GM19455 (cell line): Measurements from ENCODE around the gene GABRP.
"Not testable (repeated sequence)": the region's sequence is repeated elsewhere in the genome, so short reads cannot be mapped to it uniquely, and the experiment has no call there.

Experiments
- ATAC-seq: cut with Tn5 transposase; IDR thresholded peaks from one replicate; pipeline ENCODE4 v1.9.1; 2021; ENCODE audit not compliant: unreplicated experiment

GABRP gene

DNA sequence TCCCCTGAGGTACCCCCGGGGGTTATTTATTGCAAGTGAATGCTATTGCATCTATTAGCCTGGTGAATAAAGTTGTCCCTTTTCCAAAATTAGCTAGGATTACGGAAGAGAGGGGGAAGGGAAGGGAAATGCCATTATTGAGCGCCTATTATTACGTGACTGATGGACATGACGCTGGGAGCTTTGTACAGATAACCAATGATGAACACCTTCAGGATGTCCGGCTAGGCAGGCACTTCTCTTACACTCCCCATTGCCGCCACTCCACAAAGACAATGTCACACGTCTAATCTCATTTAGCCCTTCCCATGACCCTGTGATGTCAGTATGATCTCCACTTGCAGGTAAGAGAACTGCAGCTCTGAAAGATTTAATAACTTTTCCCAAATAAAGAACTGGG lies 9.4 kb downstream of the GABRP start:
- no peak for ATAC-seq

DNA sequence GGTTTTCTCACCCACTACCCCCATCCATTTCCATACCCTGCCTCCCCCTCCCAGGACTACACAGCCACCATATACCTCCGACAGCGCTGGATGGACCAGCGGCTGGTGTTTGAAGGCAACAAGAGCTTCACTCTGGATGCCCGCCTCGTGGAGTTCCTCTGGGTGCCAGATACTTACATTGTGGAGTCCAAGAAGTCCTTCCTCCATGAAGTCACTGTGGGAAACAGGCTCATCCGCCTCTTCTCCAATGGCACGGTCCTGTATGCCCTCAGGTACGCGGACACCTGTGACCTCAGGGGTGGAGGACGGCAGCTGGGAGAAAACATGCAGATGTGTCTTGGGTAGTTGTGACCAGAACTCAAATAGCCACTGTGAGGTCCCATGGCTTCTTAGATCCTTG lies 11.6 kb downstream of the GABRP start:
- ATAC-seq: no peak

GRCh38 chr5:170805666-170806065 lies 22.1 kb downstream of the GABRP start:
- no peak for ATAC-seq

DNA sequence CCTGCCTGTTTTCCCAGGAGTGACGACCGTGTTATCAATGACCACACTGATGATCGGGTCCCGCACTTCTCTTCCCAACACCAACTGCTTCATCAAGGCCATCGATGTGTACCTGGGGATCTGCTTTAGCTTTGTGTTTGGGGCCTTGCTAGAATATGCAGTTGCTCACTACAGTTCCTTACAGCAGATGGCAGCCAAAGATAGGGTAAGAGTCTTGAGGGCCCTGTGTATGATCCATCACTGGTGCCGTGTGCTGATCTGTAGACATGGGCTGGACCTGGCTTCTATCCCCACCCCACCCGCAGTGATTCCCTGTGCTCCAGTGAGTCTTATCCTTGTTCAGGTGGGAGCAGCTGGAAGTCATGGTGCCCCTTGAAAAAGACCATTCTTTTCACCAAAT lies 26.0 kb downstream of the GABRP start:
- no peak for ATAC-seq

- ATAC-seq: no peak
These were observed 28.2 kb downstream of the GABRP start for GRCh38 chr5:170811719-170812118.

DNA sequence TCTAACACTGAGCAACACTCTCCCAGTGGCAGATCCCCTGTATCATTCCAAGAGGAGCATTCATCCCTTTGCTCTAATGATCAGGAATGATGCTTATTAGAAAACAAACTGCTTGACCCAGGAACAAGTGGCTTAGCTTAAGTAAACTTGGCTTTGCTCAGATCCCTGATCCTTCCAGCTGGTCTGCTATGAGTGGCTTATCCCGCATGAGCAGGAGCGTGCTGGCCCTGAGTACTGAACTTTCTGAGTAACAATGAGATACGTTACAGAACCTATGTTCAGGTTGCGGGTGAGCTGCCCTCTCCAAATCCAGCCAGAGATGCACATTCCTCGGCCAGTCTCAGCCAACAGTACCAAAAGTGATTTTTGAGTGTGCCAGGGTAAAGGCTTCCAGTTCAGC lies 29.7 kb downstream of the GABRP start:
- ATAC-seq: no peak

DNA sequence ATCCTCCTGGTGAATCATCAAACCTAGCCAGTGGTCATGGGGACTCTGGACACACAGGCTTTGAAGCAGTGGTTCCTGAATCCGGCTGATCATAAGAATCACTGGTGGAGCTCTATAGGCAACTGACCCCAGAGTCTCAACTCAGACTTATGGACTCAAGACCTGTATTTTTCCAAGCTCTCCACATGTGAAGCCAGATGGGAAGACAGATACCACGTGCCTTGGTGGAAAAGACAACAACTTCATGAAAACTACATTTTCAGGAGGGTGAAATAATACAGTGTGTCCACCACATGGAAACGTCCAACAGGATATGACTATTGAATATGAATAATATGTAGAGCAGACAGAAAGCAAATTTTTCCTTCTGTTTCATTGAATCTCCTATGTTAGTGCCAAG lies 33.7 kb downstream of the GABRP start:
- no peak for ATAC-seq

- no peak for ATAC-seq
These were observed 34.7 kb downstream of the GABRP start for GRCh38 chr5:170818232-170818631.

GRCh38 chr5:170819824-170820223 lies 36.3 kb downstream of the GABRP start:
- no peak for ATAC-seq

- no peak for ATAC-seq
These were observed 37.8 kb downstream of the GABRP start for GRCh38 chr5:170821257-170821800.

- no peak for ATAC-seq
These were observed 42.6 kb downstream of the GABRP start for GRCh38 chr5:170826117-170826516.

GRCh38 chr5:170832241-170832640 lies 48.7 kb downstream of the GABRP start:
- ATAC-seq: no peak

- not testable (repeated sequence) for ATAC-seq
These were observed 50.5 kb downstream of the GABRP start for GRCh38 chr5:170833981-170834380.

DNA sequence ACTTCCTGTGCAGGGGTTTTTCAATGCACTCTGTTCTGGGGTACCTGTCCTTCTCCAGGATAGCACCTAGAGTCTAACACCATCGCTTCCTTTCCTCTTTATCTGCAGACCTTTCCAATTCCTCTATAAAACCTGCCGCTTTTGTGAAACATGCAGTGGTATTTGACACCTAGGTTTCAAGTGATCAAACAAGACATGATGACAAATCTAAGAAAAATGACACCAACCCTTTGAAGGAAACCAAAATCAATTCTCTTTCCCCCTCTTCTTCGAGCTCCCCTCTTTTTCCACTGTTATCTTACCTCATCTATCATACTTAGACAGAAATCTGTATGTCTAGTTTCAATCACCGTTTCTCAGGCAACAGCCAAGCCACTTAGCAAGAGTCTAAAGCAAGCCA lies 52.7 kb downstream of the GABRP start:
- no peak for ATAC-seq

GRCh38 chr5:170843870-170844269 lies 60.3 kb downstream of the GABRP start:
- ATAC-seq: no peak

- ATAC-seq: no peak
These were observed 61.1 kb downstream of the GABRP start for GRCh38 chr5:170844651-170845050.

- ATAC-seq: no peak
These were observed 62.9 kb downstream of the GABRP start for GRCh38 chr5:170846416-170846815.

- ATAC-seq: no peak
These were observed 63.3 kb downstream of the GABRP start for GRCh38 chr5:170846846-170847245.

DNA sequence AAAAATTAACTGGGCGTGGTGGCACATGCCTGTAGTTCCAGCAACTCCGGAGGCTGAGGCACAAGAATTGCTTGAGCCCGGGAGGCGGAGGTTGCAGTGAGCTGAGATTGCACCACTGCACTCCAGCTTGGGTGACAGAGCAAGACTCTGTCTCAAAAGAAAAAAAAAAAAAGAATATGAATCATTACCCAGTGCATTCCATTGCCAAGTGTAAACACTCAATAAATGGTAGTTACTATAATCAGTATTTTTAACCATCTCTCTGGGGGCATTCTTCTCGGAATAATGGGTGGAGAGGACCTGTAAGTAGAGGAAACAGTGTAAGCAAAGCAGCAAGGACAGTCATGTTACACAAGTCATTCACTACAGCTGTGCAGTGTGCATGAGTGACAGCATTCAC lies 64.5 kb downstream of the GABRP start:
- ATAC-seq: no peak

- no peak for ATAC-seq
These were observed 65.8 kb downstream of the GABRP start for GRCh38 chr5:170849374-170849773.

- ATAC-seq: no peak
These were observed 71.0 kb downstream of the GABRP start for GRCh38 chr5:170854566-170854965.

GRCh38 chr5:170857066-170857465 lies 73.5 kb downstream of the GABRP start:
- ATAC-seq: no peak

DNA sequence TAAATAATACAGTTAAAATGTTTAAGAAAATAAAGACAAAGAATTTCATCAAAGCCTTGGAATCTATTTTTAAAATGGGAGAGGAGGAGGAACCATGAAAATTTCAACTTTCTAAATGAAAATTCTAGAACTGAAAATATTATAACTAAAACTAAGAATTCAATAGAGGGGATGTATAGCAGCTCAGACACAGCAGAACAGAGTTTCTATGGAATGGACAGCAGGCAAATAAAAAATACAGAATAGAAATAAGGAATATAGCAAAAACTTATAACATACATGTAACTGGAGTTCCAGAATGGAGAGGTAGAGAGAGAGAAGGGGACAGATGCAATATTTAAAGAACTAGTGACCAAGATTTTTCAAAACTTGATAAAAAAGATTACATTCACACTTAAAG lies 76.9 kb downstream of the GABRP start:
- ATAC-seq: no peak
